HG02852 (cell line): ENCODE measurements around the gene TM7SF3.
"Not testable (repeated sequence)": the region's sequence is repeated elsewhere in the genome, so short reads cannot be mapped to it uniquely, and the experiment has no call there.

Experiments used
- ATAC-seq: cut with Tn5 transposase; IDR thresholded peaks from one replicate; pipeline ENCODE4 v1.9.1; 2021; ENCODE audit warnings: mild to moderate bottlenecking, moderate library complexity; ENCODE audit not compliant: unreplicated experiment

The TM7SF3 gene

GRCh38 chr12:26982866-26983265 is 31.3 kb downstream of the TM7SF3 start:
- ATAC-seq: no peak

- no peak for ATAC-seq
These were observed 34.5 kb downstream of the TM7SF3 start for GRCh38 chr12:26979733-26980132.

GRCh38 chr12:26978801-26979200 is 35.4 kb downstream of the TM7SF3 start:
- ATAC-seq: no peak

GRCh38 chr12:26976687-26977086 is 37.5 kb downstream of the TM7SF3 start:
- ATAC-seq: no peak

DNA sequence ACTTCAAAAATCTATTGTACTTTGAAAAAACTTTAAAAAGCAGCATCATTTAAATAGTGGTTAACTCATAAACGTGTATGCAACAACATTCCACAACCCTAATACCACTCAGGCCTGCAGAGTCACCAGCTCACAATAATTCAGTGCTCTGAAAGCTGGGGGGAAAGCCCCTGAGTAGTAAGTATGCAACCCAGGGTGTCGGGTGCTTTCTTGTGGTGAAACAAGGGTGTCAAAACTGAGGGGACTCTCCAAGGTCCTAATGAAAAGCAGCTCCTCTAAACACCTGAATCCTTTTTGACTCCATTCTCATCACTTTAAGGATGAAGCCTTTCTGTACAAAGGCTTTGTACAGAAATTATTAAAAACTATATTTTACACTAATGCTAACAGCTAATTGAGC is 42.2 kb downstream of the TM7SF3 start:
- ATAC-seq: peak; percentile 99

DNA sequence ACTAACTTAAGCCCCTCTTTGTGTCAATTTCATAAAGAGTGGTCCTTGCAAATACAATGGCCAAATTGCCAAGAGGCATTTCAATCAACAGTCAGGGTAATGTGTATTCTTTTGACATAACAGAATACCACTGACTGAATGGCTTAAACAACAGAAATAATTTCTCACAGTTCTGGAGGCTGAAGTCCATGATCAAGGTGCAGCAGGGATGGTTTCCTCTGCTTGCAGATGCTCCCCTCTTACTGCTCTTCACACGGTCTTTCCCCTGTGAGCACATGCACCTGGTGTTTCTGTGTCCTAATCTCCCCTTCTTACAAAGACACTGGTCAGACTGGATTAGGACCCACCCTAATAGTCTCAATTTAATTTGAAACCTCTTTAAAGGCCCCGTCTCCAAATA is 44.0 kb downstream of the TM7SF3 start:
- no peak for ATAC-seq

DNA sequence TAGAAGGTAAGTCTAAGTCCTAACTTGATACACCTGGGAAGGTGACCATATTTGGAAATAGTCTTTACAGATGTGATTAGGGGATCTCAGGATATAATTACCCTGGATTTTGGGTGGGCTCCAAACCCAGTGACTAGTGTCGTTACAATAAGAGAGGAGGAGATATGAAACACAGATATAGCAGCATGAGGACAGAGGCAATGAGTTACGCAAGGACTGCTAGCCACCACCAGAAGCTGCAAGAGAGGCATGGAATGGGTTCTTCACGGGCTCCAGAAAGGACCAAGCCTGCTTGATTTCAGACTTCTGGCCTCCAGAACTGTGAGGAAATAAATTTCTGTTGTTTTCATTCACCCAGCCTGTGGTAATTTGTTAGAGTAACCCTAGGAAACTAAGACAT is 47.3 kb downstream of the TM7SF3 start:
- no peak for ATAC-seq

DNA sequence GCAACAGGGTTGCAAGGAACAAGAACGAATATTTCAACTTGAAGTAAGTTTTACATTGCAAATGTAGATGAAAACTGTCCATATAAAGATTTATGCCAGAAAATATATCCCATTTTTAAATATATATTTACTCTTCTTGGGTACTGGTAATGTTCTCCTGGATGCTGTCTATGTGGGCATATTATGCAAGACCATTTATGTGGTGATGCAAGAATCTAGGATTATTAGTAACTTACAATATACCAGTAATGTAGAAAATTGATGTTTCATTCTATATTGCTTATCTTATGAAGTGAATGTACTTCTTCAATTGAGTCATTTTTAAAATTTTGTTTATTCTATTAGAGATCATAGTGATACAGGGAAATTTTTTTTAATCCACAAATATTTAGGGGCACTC is 50.8 kb downstream of the TM7SF3 start:
- no peak for ATAC-seq

GRCh38 chr12:26961803-26962202 is 52.4 kb downstream of the TM7SF3 start:
- ATAC-seq: no peak

DNA sequence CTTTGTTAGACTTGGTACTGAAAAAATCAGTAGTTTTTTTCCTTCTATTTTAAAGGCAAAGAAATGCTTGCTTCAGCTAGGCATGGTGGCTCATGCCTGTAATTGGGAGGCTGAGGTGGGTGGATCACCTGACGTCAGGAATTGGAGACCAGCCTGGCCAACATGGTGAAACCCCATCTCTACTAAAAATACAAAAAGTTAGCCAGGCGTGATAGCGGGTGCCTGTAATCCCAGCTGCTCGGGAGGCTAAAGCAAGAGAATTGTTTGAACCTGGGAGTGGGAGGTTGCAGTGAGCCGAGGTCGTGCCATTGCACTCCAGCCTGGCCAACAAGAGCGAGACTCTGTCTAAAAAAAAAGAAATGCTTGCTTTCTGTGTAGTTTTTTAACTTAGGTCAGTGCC is 52.8 kb downstream of the TM7SF3 start:
- not testable (repeated sequence) for ATAC-seq

DNA sequence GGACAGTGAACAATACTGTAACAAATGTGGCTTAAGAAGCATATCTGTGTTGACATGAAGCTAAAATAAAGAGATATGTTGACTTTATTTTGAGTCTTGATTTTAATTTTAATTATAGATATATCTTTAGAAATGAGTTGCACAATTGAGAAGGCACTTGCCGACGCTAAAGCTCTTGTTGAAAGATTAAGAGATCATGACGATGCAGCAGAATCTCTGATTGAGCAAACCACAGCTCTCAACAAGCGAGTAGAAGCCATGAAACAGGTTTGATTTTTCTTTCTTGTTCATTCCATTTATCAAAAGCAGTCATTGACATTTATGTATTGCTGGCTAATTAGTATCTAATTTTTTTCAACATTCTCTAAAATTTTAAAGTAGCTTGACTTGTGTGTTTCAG is 60.2 kb downstream of the TM7SF3 start:
- ATAC-seq: no peak

GRCh38 chr12:26953447-26953846 is 60.7 kb downstream of the TM7SF3 start:
- no peak for ATAC-seq

GRCh38 chr12:26948309-26948708 is 65.9 kb downstream of the TM7SF3 start:
- no peak for ATAC-seq

DNA sequence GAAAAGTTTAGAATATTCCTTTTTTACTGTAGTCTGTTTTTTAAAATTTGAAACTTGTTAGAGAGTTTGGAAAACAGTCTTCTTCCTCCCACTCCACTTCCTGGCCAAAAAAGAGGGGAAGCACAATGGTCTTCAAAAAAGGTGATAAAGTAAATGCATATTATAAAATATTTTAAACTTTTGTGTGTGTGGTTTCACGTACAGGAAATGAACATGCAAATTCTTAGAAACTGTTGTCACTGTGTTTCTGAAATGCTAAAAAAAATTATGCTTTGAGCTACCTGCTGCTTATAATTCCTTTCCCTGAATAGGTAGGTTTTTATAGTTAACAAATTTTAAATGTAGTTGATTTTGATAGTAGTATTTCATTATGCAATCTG is 73.0 kb downstream of the TM7SF3 start:
- no peak for ATAC-seq

DNA sequence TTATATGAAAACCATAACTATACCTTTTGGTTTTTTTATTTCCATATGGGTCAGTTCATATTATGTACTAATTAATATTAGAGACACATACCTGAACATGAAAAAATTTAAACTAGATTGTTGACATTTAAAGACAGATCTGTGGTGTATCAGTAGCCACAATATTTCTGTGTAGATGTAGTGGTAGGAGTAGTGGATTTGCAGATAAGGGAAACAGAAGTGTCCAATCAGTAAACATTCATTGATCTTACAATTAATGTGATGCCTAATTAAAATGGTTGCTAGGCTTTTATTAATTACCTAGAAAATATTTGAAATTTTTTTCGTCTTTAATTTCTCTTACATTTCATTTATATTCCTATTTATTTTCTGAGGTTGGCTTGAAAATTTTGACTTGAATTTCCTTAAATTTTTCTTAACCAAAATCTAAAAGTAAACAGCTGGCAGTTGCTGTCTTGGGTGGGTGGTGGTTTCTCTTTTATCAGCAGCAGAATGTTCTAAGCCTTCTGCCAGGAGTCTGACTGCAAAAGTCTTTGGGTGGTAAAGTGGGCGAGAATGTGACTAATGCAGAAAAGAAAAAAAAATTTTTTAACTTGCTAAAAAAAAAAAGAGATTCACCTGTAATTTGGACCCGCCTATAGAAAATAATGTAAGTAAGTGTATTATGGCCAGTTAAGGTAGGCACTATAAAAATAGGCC is 73.5 kb downstream of the TM7SF3 start:
- no peak for ATAC-seq

DNA sequence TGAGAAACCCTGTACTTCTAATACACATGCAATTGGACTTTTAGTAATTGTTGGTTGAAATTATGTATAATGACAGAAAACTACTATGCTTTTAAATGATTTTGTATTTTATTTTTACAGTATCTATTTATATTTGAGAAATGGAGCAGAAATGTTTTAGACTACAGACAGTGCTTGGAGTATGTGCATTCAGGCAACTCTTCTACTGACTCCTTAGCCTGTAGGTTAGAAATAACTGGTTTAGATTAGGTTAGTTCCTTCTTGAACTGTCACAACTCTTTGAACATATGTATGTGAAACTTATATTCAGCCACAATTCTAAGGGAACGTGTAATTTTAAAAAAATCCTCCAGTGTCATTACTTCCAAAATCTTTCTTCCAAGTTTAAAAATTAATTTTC is 74.2 kb downstream of the TM7SF3 start:
- no peak for ATAC-seq

DNA sequence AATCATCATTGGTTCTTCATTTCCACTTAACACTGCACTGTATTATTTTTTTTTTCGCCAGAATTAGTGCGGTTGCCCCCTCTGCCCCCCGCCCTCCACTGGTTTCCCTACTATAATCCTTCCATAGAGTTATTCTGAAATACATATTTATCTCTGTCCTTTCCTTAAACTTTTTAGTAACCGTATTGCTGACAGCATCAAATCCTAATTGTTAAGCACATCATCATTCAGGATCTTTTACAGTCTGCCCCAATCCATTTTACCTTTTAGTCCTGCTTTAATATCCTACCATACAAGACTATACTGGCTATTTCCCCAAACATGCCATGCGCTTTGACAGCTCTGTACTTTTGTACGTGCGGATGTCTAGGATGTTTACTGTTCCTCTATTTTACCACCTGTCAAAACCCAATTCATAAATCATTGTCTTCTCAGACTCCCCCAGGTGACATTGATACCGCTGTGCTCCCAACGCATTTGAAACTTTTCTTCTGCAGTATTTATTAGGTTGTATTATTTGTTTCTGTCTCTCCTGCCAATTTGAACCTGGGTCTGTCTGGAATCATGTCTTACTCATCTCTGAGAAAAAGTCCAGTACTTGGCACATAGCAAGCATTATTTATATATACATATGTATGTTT is 74.9 kb downstream of the TM7SF3 start:
- ATAC-seq: no peak

- ATAC-seq: no peak
These were observed 75.5 kb downstream of the TM7SF3 start for GRCh38 chr12:26938701-26939062.

DNA sequence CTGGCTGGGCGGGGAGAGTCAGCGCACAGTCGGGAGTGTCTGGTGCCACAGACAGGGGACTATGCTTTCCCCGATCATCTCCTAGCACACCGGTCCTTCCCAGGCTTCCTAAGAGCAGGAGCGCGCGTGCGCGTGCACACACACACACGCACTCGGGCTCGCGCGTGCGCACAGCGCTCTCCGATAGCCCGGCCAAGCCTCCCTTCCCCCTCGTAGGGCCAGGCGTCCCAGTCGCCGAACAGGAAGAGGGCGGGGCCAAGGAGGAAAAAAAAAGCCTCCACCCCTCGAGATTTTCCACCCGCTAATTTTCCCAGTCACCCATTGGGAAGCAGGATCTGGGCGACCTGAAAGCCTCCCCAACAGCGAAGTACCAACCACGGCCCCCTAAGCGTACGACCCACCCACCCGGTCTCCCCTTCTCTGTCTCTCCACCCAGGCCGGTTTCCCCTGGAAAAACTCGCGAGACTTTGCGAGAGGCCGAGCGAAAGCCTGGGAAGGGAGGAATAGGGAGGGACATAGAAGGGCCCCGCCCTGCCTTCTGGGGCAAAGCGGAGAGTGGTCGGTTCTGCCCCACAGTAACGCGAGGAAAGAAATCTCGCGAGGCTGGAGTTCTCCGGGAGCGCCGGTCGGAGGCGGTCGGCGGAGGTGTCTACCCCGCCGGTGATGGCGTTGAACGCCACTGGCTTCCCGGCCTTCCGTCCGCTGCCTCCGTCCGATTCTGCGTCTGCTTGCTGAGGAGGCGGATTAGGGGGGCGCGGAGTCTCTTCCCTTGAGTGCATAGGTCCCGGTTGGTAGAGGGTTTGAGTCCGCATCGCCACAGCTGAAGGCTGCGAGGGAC is 76.1 kb downstream of the TM7SF3 start, which contains the start of the genes FGFR1OP2 and INTS13:
Gene FGFR1OP2 (plus strand): TSS at position 608 of the 838 bp plus-strand sequence. CDS start 15,689 bp downstream, outside the sequence.
Gene INTS13 (minus strand): TSS at position 119 of the 838 bp plus-strand sequence. CDS start 1,178 bp downstream, outside the sequence.
- peak; percentile 82 for ATAC-seq

GRCh38 chr12:26937443-26937862 is 76.7 kb downstream of the TM7SF3 start:
- no peak for ATAC-seq

DNA sequence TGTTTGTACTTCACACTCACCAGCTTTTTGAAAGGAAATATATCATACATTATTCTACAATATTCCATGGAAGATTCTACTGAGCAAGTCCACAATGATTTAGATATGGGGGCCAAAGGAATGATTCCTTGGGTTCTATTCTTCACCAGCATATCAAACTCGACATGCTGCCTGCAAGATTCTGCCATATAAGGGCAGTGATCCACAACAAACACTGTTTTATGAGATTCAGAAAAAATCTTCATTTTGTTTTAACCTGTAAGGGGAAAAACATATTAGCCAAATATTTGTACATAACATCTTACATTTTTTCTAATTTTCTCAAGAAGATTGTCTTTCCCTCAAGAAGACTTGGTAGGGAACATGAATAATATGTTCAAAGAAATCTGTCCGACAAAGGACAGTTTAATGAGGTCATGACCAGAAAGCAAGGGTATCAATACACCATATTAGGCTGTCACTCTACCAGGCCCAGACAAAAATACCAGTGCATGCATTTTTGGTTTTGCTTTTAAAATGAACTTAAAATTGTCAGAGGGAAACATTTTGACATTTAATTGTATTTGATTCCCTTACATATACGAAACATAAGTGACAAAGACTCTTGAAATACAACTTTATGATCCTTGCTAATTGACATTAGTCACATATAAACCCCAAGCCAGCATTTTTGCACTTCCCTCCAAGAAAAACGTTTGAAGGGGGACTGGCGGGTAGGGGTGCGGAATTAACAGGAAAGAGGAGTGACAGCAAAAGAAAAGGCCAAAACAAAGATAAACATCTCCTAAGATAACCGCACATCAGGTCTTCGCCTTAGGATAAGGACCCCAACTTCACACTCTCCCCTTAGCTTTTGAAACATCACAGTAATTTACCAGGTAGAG is 77.4 kb downstream of the TM7SF3 start:
- no peak for ATAC-seq
